Adrenal gland (tissue), 5 donors: ENCODE measurements around the gene IQCE.

Source experiments
- POLR2A ChIP-seq, 2 donors: fragments of 450-650 bp; IDR thresholded peaks; one replicate each; pipeline ENCODE4 v1.6.1; 2017; ENCODE audit warnings: antibody characterized with exemption in 2 of 2, mild to moderate bottlenecking in 2 of 2, moderate library complexity in 1 of 2
- TF ChIP-seq, protein P1 (sequence below), 6 experiments: fragments of 450-650 bp in 4 of 6; fragments of 200-600 bp in 2 of 6; sonication (generic) in 1 of 6; IDR thresholded peaks; 1 replicate in 5 of 6; 2 replicates in 1 of 6; pipeline versions ENCODE4 v1.5.1 to v1.8.0; 2016 to 2021; ENCODE audit warnings: antibody characterized with exemption in 6 of 6, mild to moderate bottlenecking in 2 of 6, moderate library complexity in 1 of 6
- donor health status: DM: no; HTN: no; CAD: no.

DNA sequence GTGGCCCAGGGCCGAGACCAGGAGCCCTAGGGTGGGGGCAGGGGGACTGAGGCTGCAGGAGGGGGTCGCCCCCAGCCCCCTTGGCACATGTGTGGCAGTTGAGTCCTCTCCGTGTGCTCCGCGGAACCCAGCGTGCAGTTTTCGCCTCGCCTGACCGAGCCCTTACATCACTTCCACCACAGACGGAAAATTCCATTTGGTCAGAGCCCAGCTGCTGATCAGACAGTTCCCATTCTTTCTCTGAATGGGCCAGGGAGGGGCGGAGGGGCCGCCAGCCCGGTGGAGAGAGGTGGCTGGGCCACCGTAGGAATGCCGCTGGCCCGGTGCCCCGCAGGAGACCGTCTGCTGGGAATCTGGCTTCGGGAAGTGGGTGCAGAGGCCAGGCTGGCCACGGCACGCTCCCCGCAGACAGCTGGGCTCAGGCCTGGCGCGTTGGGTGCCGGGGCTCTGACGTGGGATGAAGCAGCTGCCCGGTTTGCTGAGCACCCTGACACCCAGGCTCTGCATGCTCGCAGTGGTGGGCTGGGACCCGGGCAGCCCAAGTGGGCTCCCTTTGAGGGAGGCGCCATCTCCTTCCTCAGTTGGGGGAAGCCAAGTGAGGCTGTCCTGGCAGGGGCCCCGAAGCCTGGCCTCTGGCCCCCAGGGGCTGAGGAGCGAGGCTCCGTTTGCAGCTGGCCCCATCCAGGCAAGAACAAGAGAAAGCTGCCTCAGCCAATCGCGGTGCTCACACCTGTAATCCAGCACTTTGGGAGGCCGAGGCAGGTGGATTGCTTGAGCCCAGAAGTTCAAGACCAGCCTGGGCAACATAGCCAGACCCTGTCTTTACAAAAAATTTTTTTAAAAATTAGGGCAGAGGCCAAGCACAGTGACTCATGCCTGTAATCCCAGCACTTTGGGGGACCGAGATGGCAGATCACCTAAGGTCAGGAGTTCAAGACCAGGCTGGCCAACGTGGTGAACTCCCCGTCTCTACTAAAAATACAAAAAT, 82.9 kb downstream of the IQCE start:
- TF ChIP-seq, protein P1, sequence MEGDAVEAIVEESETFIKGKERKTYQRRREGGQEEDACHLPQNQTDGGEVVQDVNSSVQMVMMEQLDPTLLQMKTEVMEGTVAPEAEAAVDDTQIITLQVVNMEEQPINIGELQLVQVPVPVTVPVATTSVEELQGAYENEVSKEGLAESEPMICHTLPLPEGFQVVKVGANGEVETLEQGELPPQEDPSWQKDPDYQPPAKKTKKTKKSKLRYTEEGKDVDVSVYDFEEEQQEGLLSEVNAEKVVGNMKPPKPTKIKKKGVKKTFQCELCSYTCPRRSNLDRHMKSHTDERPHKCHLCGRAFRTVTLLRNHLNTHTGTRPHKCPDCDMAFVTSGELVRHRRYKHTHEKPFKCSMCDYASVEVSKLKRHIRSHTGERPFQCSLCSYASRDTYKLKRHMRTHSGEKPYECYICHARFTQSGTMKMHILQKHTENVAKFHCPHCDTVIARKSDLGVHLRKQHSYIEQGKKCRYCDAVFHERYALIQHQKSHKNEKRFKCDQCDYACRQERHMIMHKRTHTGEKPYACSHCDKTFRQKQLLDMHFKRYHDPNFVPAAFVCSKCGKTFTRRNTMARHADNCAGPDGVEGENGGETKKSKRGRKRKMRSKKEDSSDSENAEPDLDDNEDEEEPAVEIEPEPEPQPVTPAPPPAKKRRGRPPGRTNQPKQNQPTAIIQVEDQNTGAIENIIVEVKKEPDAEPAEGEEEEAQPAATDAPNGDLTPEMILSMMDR (IDR thresholded peaks at IDR 0.05): peak in 1 of 6 experiments; percentile 31
- peak; percentile 44 to 55 for TF ChIP-seq POLR2A (IDR thresholded peaks at IDR 0.05)
